CD4-positive, alpha-beta T cell treated with Interferon gamma for 1 hour (primary cell): ENCODE data around the gene PHF23.

Experiments
- DNase-seq: peaks from one replicate; pipeline ENCODE4 v3.0.0-alpha.2; 2020

PHF23 gene

GRCh38 chr17:7239091-7240027 is at the start of gene PHF23:
Gene PHF23 (minus strand): TSS chr17:7239457. CDS start chr17:7239279, 178 bp downstream.
- DNase-seq: peak; percentile 99

GRCh38 chr17:7285679-7286078 is 46.4 kb upstream of the PHF23 start:
- DNase-seq: no peak

GRCh38 chr17:7284911-7285310 is 45.7 kb upstream of the PHF23 start:
- DNase-seq: no peak

GRCh38 chr17:7283471-7284216 is 44.4 kb upstream of the PHF23 start:
- DNase-seq: no peak

- no peak for DNase-seq
Measured at GRCh38 chr17:7282752-7283321, 43.6 kb upstream of the PHF23 start.

GRCh38 chr17:7281953-7282751 is 42.9 kb upstream of the PHF23 start:
- DNase-seq: no peak

GRCh38 chr17:7281074-7281952 is 42.1 kb upstream of the PHF23 start, which contains the start of gene SLC2A4:
Gene SLC2A4 (plus strand): TSS chr17:7281718. CDS start chr17:7281935, 217 bp downstream.
- DNase-seq: peak; percentile 89

GRCh38 chr17:7280519-7281073 is 41.3 kb upstream of the PHF23 start:
- peak; percentile 76 for DNase-seq

GRCh38 chr17:7279448-7279847 is 40.2 kb upstream of the PHF23 start:
- no peak for DNase-seq

- no peak for DNase-seq
Measured at GRCh38 chr17:7266784-7267183, 27.5 kb upstream of the PHF23 start.

GRCh38 chr17:7263801-7264078 is 24.5 kb upstream of the PHF23 start:
- DNase-seq: no peak

- DNase-seq: no peak
Measured at GRCh38 chr17:7262935-7263800, 23.9 kb upstream of the PHF23 start.

GRCh38 chr17:7262192-7262934 is 23.1 kb upstream of the PHF23 start, which contains the start of gene CLDN7:
Gene CLDN7 (minus strand): TSS chr17:7262478. CDS start chr17:7262043, 435 bp downstream.
- DNase-seq: peak; percentile 16

- no peak for DNase-seq
Measured at GRCh38 chr17:7261379-7262191, 22.3 kb upstream of the PHF23 start.

GRCh38 chr17:7260651-7261378 is 21.6 kb upstream of the PHF23 start:
- no peak for DNase-seq

- DNase-seq: no peak
Measured at GRCh38 chr17:7260151-7260550, 20.9 kb upstream of the PHF23 start.

- DNase-seq: no peak
Measured at GRCh38 chr17:7259555-7259889, 20.3 kb upstream of the PHF23 start.
